Fibroblast of mammary gland (primary cell): ENCODE measurements around the gene KRT6A.

ENCODE experiments used
- DNase-seq: peaks from one replicate; pipeline ENCODE4 v3.0.0-alpha.2; 2010; ENCODE audit warnings: low read depth
- H3K4me3 ChIP-seq: 2 replicates; pipeline ENCODE4 v1.5.1; 2011; ENCODE audit warnings: low read depth, mild to moderate bottlenecking, low read length, moderate library complexity; ENCODE audit not compliant: control insufficient read depth
- TF ChIP-seq, protein P1 (sequence below): conservative IDR thresholded peaks from 2 replicates; pipeline ENCODE4 v1.5.1; 2011; ENCODE audit warnings: low read depth, low read length, inconsistent platforms; ENCODE audit not compliant: control insufficient read depth, insufficient read depth

Gene KRT6A

GRCh38 chr12:52535574-52535973 is 42.5 kb upstream of the KRT6A start:
- H3K4me3 ChIP-seq: no peak overlapping the region
- TF ChIP-seq, protein P1, sequence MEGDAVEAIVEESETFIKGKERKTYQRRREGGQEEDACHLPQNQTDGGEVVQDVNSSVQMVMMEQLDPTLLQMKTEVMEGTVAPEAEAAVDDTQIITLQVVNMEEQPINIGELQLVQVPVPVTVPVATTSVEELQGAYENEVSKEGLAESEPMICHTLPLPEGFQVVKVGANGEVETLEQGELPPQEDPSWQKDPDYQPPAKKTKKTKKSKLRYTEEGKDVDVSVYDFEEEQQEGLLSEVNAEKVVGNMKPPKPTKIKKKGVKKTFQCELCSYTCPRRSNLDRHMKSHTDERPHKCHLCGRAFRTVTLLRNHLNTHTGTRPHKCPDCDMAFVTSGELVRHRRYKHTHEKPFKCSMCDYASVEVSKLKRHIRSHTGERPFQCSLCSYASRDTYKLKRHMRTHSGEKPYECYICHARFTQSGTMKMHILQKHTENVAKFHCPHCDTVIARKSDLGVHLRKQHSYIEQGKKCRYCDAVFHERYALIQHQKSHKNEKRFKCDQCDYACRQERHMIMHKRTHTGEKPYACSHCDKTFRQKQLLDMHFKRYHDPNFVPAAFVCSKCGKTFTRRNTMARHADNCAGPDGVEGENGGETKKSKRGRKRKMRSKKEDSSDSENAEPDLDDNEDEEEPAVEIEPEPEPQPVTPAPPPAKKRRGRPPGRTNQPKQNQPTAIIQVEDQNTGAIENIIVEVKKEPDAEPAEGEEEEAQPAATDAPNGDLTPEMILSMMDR: no peak
- no peak for DNase-seq

- H3K4me3 ChIP-seq: no peak overlapping the region
- TF ChIP-seq, protein P1: no peak
- no peak for DNase-seq
Measured at GRCh38 chr12:52534482-52534881, 41.4 kb upstream of the KRT6A start.

GRCh38 chr12:52533686-52534470 is 40.8 kb upstream of the KRT6A start:
- TF ChIP-seq, protein P1: no peak
- no peak overlapping the region for H3K4me3 ChIP-seq
- no peak for DNase-seq

DNA sequence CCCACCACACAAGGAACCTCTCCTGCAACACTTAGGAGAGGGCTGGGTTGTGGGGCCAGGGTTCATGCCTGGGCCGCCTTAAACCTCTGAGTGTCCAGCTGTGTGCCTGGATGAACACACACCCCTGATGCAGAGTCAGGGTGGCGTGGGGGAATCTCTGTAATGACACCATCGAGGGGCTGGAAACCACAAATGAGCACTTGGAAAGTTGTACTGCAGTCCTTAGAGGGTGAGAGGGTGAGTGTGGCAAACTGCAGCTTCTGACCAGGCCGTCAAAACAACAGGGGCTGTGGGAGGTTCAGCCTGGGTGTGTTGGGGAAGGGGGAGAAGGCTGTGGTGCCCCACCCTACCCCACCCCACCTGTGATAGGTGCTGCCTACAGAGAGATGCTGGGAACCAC is 39.6 kb upstream of the KRT6A start:
- no peak for DNase-seq
- no peak overlapping the region for H3K4me3 ChIP-seq
- TF ChIP-seq, protein P1: no peak

DNA sequence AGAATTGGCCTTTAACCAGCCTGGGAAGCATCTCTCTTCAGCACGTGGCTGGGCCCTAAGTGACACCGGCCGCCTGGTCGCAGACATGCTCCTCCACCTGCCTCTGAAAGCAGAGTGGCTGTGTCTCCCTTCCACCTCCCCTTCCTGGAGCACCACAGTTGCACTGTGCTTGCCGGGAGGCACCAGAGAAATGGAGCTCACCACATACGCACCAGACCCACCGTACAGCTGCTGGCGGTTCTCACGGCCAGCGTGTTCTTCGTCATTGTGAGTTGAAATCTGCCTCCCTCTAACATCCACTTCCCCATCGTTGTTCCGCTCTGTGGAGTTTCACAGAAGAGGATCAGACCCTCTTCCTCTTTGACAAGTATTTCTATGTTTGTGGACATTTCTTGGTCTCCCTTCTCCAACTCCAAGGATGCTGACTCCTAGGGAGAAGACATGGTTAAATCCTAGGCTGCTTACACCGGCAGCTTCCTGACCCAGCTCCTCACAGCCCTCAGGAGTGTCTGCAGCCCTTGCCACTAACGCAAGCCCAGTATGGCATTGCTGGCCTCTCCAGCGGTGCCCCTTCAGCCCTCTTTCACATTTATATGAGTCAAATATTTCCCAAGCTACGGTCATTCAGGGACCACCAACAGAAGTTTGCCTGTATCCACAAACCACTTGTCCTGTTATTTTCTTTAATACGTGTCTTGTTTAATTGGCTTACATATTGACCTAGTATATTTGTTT is 38.7 kb upstream of the KRT6A start:
- H3K4me3 ChIP-seq: no peak overlapping the region
- TF ChIP-seq, protein P1: no peak
- no peak for DNase-seq

DNA sequence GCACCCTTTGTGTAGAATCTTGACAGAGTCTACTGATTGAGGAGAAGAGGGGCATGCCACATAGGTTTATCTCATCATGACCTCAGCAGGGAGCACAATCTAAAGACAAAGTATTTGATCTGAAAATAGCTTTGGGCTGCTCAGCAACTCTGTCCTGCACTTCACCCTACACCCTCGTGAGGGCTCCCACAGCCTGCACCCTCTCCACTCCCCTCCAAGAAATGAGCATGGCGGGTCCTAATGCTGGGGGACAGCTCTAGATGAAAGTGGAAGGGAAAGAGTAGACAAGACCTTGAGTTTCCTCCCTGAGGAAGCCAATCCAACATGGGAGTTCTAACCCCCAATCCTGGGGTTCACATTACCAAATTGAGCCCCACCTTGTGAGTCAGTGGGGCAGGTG is 37.8 kb upstream of the KRT6A start:
- no peak for DNase-seq
- H3K4me3 ChIP-seq: no peak overlapping the region
- TF ChIP-seq, protein P1: no peak
